HEK293 (cell line): Measurements from ENCODE around the gene ANXA1.

Experiments used
- SP7 ChIP-seq: fragments of 450-650 bp; formaldehyde crosslinking; IDR thresholded peaks from 2 replicates; pipeline ENCODE4 v1.5.1; 2016; ENCODE audit warnings: missing biosample characterization, missing genetic modification characterization
- TCF7L2 ChIP-seq: IDR thresholded peaks from 2 replicates; pipeline ENCODE4 v1.6.1; 2011; ENCODE audit warnings: low read depth, mild to moderate bottlenecking, inconsistent platforms, low read length, moderate library complexity, borderline replicate concordance
- YY1 ChIP-seq: fragments of 450-650 bp; formaldehyde crosslinking; IDR thresholded peaks from 2 replicates; pipeline ENCODE4 v1.5.1; 2018; ENCODE audit warnings: missing biosample characterization, missing genetic modification characterization
- ZFHX2 ChIP-seq: fragments of 450-650 bp; formaldehyde crosslinking; conservative IDR thresholded peaks from 2 replicates; pipeline ENCODE4 v1.5.1; 2016; ENCODE audit warnings: missing biosample characterization, missing genetic modification characterization
- TF ChIP-seq, protein P1 (sequence below): fragments of 450-650 bp; formaldehyde crosslinking; IDR thresholded peaks from 2 replicates; pipeline ENCODE4 v1.5.1; 2016; ENCODE audit warnings: missing biosample characterization, missing genetic modification characterization

- TF ChIP-seq YY1 (no peak), SP7 (no peak), ZFHX2 (no peak), TCF7L2 (no peak)
- TF ChIP-seq, protein P1, sequence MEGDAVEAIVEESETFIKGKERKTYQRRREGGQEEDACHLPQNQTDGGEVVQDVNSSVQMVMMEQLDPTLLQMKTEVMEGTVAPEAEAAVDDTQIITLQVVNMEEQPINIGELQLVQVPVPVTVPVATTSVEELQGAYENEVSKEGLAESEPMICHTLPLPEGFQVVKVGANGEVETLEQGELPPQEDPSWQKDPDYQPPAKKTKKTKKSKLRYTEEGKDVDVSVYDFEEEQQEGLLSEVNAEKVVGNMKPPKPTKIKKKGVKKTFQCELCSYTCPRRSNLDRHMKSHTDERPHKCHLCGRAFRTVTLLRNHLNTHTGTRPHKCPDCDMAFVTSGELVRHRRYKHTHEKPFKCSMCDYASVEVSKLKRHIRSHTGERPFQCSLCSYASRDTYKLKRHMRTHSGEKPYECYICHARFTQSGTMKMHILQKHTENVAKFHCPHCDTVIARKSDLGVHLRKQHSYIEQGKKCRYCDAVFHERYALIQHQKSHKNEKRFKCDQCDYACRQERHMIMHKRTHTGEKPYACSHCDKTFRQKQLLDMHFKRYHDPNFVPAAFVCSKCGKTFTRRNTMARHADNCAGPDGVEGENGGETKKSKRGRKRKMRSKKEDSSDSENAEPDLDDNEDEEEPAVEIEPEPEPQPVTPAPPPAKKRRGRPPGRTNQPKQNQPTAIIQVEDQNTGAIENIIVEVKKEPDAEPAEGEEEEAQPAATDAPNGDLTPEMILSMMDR (tag by site-specific recombination) = no peak
These were observed 46.7 kb upstream of the ANXA1 start for GRCh38 chr9:73104921-73105320.
